ENCODE data around the gene ERICH2.

ERICH2 gene

DNA sequence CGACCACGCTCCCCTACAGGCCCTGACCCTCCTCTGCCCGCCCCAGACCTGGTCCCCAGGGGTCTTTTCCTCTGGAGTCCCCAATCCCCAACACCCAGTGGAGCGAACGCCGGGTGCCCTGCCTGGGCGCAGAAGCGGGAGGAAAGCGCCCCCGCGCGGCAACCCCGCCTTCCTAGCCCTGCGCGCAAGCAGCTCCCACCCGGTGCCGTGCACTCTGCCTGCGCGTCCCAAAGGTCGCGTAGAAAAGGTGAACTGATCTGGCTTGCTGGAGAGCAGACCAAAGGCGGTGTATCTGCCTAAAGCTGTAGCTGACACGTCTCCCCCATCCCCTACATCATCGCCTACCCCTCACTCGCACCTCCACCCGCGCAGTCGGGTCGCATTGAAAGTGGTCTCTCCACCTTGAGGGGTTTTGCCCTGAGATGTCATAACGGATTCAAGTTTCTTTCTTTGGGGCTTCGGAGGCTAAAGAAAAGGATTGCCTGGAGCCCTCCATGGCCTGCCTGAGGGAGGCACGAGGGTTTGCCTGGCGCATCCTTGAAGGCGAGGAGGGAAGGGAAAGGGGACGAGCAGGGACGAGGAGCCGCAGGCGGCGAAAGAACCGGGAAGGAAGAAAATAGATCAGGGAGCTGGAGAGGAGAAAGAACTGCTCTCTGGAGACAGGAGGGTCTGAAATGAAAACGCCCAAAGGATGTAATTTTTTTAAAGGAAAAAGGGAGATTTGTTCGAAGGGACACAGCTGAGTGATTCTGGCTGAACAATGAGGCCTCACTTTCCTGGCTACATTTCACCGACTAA, 52.3 kb downstream of the ERICH2 start:
- TF ChIP-seq, protein P1, sequence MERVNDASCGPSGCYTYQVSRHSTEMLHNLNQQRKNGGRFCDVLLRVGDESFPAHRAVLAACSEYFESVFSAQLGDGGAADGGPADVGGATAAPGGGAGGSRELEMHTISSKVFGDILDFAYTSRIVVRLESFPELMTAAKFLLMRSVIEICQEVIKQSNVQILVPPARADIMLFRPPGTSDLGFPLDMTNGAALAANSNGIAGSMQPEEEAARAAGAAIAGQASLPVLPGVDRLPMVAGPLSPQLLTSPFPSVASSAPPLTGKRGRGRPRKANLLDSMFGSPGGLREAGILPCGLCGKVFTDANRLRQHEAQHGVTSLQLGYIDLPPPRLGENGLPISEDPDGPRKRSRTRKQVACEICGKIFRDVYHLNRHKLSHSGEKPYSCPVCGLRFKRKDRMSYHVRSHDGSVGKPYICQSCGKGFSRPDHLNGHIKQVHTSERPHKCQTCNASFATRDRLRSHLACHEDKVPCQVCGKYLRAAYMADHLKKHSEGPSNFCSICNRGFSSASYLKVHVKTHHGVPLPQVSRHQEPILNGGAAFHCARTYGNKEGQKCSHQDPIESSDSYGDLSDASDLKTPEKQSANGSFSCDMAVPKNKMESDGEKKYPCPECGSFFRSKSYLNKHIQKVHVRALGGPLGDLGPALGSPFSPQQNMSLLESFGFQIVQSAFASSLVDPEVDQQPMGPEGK (CRISPR knock-in tag; IDR thresholded peaks at IDR 0.05; ENCODE audit: borderline replicate concordance) = no peak
- TF ChIP-seq ZNF565 (CRISPR knock-in tag; conservative IDR thresholded peaks at IDR 0.05; ENCODE audit: low read depth) (no peak), ZFP30 (CRISPR knock-in tag; IDR thresholded peaks at IDR 0.05) (no peak), PPARA (CRISPR knock-in tag; IDR thresholded peaks at IDR 0.05; ENCODE audit: borderline replicate concordance) (no peak), OSR1 (CRISPR knock-in tag; IDR thresholded peaks at IDR 0.05) (no peak), BACH2 (CRISPR knock-in tag; IDR thresholded peaks at IDR 0.05; ENCODE audit: borderline replicate concordance) (no peak), ZNF70 (CRISPR knock-in tag; IDR thresholded peaks at IDR 0.05) (no peak), ZNF8 (CRISPR knock-in tag; IDR thresholded peaks at IDR 0.05) (no peak)
- TF ChIP-seq, protein P2, sequence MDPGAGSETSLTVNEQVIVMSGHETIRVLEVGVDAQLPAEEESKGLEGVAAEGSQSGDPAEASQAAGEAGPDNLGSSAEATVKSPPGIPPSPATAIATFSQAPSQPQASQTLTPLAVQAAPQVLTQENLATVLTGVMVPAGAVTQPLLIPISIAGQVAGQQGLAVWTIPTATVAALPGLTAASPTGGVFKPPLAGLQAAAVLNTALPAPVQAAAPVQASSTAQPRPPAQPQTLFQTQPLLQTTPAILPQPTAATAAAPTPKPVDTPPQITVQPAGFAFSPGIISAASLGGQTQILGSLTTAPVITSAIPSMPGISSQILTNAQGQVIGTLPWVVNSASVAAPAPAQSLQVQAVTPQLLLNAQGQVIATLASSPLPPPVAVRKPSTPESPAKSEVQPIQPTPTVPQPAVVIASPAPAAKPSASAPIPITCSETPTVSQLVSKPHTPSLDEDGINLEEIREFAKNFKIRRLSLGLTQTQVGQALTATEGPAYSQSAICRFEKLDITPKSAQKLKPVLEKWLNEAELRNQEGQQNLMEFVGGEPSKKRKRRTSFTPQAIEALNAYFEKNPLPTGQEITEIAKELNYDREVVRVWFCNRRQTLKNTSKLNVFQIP (CRISPR knock-in tag; IDR thresholded peaks at IDR 0.05; ENCODE audit: borderline replicate concordance, low read depth) = no peak
- TF ChIP-seq, protein P3, sequence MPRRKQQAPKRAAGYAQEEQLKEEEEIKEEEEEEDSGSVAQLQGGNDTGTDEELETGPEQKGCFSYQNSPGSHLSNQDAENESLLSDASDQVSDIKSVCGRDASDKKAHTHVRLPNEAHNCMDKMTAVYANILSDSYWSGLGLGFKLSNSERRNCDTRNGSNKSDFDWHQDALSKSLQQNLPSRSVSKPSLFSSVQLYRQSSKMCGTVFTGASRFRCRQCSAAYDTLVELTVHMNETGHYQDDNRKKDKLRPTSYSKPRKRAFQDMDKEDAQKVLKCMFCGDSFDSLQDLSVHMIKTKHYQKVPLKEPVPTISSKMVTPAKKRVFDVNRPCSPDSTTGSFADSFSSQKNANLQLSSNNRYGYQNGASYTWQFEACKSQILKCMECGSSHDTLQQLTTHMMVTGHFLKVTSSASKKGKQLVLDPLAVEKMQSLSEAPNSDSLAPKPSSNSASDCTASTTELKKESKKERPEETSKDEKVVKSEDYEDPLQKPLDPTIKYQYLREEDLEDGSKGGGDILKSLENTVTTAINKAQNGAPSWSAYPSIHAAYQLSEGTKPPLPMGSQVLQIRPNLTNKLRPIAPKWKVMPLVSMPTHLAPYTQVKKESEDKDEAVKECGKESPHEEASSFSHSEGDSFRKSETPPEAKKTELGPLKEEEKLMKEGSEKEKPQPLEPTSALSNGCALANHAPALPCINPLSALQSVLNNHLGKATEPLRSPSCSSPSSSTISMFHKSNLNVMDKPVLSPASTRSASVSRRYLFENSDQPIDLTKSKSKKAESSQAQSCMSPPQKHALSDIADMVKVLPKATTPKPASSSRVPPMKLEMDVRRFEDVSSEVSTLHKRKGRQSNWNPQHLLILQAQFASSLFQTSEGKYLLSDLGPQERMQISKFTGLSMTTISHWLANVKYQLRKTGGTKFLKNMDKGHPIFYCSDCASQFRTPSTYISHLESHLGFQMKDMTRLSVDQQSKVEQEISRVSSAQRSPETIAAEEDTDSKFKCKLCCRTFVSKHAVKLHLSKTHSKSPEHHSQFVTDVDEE (CRISPR knock-in tag; IDR thresholded peaks at IDR 0.05) = no peak
- TF ChIP-seq, protein P4, sequence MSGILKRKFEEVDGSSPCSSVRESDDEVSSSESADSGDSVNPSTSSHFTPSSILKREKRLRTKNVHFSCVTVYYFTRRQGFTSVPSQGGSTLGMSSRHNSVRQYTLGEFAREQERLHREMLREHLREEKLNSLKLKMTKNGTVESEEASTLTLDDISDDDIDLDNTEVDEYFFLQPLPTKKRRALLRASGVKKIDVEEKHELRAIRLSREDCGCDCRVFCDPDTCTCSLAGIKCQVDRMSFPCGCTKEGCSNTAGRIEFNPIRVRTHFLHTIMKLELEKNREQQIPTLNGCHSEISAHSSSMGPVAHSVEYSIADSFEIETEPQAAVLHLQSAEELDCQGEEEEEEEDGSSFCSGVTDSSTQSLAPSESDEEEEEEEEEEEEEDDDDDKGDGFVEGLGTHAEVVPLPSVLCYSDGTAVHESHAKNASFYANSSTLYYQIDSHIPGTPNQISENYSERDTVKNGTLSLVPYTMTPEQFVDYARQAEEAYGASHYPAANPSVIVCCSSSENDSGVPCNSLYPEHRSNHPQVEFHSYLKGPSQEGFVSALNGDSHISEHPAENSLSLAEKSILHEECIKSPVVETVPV (CRISPR knock-in tag; IDR thresholded peaks at IDR 0.05) = no peak
- peak; percentile 51 for ATAC-seq

DNA sequence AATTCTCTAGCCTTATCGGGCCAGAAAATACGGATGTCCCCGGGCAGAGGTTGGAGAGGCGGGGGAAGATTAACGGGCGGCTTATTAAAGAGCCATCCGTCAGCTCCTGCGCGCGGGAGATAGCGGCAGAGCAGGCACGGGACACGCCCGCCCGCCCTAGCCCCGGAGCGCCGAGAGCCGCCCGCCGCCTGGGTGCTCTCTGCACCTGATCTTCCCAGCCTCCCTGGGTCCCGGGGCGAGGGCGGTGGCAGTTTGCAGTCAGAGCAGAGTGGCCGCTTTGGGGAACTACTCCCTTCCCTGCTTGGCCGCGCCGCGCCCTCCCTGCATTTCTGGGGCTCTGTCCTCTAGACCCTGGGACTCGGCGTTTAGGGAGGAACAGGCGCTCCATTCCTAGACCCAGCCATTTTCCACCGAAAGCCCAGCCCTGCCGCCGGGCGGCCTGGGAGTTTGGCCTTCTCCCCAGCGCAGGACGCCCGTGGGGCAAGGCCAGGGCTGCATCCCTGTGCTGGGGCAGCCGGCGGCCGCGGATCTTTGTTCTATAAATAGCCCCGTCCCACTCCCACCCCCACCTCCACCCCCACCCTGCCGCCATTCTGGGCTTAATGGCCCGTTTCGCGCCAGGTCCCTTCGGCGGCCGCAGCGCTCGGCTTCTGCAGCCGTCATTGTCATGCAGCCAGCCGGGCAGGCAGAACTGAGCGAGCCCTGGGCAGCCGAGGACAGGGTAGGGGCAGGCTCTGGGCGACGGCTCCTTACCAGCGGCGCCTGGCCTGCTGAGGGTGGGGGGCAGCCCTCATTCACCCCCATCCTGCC, 53.1 kb downstream of the ERICH2 start:
- ATAC-seq = peak; percentile 53
- no peak for TF ChIP-seq TCF4 (CRISPR knock-in tag; IDR thresholded peaks at IDR 0.05; ENCODE audit: borderline replicate concordance)
- no peak for TF ChIP-seq ISL1 (CRISPR knock-in tag; IDR thresholded peaks at IDR 0.05)
- TF ChIP-seq ZNF565 (CRISPR knock-in tag; conservative IDR thresholded peaks at IDR 0.05; ENCODE audit: low read depth) = no peak
- TF ChIP-seq ZC3H10 (CRISPR knock-in tag; IDR thresholded peaks at IDR 0.05) = no peak
- TF ChIP-seq, protein P1 (CRISPR knock-in tag; IDR thresholded peaks at IDR 0.05; ENCODE audit: borderline replicate concordance) = no peak
- TF ChIP-seq, protein P5, sequence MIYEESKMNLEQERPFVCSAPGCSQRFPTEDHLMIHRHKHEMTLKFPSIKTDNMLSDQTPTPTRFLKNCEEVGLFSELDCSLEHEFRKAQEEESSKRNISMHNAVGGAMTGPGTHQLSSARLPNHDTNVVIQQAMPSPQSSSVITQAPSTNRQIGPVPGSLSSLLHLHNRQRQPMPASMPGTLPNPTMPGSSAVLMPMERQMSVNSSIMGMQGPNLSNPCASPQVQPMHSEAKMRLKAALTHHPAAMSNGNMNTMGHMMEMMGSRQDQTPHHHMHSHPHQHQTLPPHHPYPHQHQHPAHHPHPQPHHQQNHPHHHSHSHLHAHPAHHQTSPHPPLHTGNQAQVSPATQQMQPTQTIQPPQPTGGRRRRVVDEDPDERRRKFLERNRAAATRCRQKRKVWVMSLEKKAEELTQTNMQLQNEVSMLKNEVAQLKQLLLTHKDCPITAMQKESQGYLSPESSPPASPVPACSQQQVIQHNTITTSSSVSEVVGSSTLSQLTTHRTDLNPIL (CRISPR knock-in tag; IDR thresholded peaks at IDR 0.05; ENCODE audit: low read depth) = no peak
- TF ChIP-seq ZNF8 (CRISPR knock-in tag; IDR thresholded peaks at IDR 0.05) = no peak
- TF ChIP-seq, protein P4 (CRISPR knock-in tag; IDR thresholded peaks at IDR 0.05) = no peak
- TF ChIP-seq ZNF70 (CRISPR knock-in tag; IDR thresholded peaks at IDR 0.05) = no peak
- TF ChIP-seq ZFP3 (CRISPR knock-in tag; IDR thresholded peaks at IDR 0.05) = no peak
- TF ChIP-seq, protein P2 (CRISPR knock-in tag; IDR thresholded peaks at IDR 0.05; ENCODE audit: borderline replicate concordance, low read depth) = no peak
- TF ChIP-seq OSR1 (CRISPR knock-in tag; IDR thresholded peaks at IDR 0.05) = no peak
- TF ChIP-seq ARNTL (CRISPR knock-in tag; IDR thresholded peaks at IDR 0.05; ENCODE audit: borderline replicate concordance, low read depth) = no peak
- no peak for TF ChIP-seq PPARA (CRISPR knock-in tag; IDR thresholded peaks at IDR 0.05; ENCODE audit: borderline replicate concordance)
- TF ChIP-seq RARB (CRISPR knock-in tag; IDR thresholded peaks at IDR 0.05) = no peak
- TF ChIP-seq SNAI2 (CRISPR knock-in tag; IDR thresholded peaks at IDR 0.05) = no peak
- no peak for TF ChIP-seq ESRRG (CRISPR knock-in tag; IDR thresholded peaks at IDR 0.05)
- no peak for TF ChIP-seq TOX (CRISPR knock-in tag; IDR thresholded peaks at IDR 0.05; ENCODE audit: borderline replicate concordance)
- no peak for TF ChIP-seq GLIS3 (CRISPR knock-in tag; IDR thresholded peaks at IDR 0.05)

Data from SK-N-SH treated with all-trans-retinoic acid at 6 μM for 48 hours (cell line).